ENCODE data around the gene FAM222A.

DNA sequence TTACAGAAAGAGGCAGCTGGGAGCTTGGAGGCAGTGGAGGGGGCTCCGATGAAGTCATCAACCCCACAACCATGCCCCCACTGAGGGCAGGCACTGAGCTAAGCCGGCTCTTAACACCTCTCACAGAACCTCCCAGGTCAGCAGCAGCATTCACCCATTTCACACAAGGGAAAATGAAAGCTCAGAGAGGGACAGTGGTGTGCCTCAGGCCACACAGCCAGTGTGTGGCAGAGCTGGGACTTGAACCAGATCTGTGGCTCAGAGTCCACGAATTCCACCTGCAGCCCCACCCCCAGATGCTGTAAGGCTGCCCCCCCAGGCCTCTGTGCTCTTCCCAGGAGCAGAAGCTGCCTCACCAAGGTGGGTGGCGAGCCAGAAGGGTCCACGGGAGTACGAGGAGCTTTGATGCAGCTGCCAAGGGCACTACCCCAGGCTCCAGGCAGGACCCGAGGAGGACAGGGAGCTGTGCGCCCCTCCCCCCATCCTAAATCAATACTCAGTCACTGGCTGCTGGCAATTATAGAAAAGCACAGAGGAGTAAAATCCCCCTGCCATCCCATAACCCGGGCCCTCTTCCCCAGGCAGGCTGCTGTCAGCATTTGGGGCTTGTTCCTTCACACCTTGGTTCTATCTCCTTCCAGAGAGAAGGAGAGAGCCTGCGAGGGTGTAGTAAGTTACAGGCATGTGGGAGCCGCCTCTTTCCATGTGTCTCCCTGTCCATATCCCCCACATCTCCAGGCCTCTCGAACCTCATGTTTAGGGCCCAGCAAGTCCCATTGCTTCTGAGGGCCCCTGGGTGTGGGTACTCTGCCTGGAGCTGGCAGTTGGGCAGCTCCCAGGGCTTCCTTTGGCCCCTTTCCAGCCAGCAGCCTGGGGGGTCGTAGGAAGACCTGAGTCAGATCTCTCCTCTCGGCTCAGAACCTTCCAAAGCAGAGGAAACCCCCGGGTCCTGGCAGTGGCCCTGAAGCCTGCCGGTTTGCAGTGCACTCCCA, 47.6 kb downstream of the FAM222A start:
- TF ChIP-seq, protein P1, sequence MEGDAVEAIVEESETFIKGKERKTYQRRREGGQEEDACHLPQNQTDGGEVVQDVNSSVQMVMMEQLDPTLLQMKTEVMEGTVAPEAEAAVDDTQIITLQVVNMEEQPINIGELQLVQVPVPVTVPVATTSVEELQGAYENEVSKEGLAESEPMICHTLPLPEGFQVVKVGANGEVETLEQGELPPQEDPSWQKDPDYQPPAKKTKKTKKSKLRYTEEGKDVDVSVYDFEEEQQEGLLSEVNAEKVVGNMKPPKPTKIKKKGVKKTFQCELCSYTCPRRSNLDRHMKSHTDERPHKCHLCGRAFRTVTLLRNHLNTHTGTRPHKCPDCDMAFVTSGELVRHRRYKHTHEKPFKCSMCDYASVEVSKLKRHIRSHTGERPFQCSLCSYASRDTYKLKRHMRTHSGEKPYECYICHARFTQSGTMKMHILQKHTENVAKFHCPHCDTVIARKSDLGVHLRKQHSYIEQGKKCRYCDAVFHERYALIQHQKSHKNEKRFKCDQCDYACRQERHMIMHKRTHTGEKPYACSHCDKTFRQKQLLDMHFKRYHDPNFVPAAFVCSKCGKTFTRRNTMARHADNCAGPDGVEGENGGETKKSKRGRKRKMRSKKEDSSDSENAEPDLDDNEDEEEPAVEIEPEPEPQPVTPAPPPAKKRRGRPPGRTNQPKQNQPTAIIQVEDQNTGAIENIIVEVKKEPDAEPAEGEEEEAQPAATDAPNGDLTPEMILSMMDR (conservative IDR thresholded peaks at IDR 0.05; ENCODE audit: low read depth, low read length): no peak
- TF ChIP-seq EZH2 (IDR thresholded peaks at IDR 0.05; ENCODE audit: borderline replicate concordance, low read depth, low read length, poor library complexity, severe bottlenecking): no peak
